GM12892 (cell line): Measurements from ENCODE around the gene EIF4A2.

Experiments used
- POLR2A ChIP-seq: IDR thresholded peaks from 2 replicates; pipeline ENCODE4 v1.6.1; 2011; ENCODE audit warnings: low read depth, low read length, control low read depth
- POLR2AphosphoS5 ChIP-seq: IDR thresholded peaks from 2 replicates; pipeline ENCODE4 v1.6.1; 2011; ENCODE audit warnings: low read depth, low read length, control low read depth

- TF ChIP-seq POLR2AphosphoS5 (0 out of 2 replicates have a peak, but pooled peaks have one; percentile 1), POLR2A (peak; percentile 41)
These were observed 4.5 kb downstream of the EIF4A2 start for GRCh38 chr3:186787642-186788481.
